Lower leg skin (tissue), 4 donors: ENCODE measurements around the gene TXNIP. TPM values are rescaled to one million over a fixed set of nuclear protein-coding genes. Genes with fewer than 3 reads are reported as not detected.

Source experiments
- DNase-seq, 2 donors: peaks; one replicate each; pipeline ENCODE4 v3.0.0-alpha.2; 2019; ENCODE audit warnings: low spot score in 2 of 2
- H3K4me3 ChIP-seq: fragments of 200-600 bp; sonication (generic); 2 replicates; pipeline ENCODE4 v1.5.1; 2017; ENCODE audit warnings: mild to moderate bottlenecking, low read depth; ENCODE audit not compliant: poor library complexity, severe bottlenecking
- CTCF ChIP-seq, 3 donors: fragments of 450-650 bp; IDR thresholded peaks; one replicate each; pipeline ENCODE4 v1.5.1; 2016; ENCODE audit warnings: antibody characterized with exemption in 3 of 3, mild to moderate bottlenecking in 3 of 3, moderate library complexity in 2 of 3
- POLR2A ChIP-seq, 2 donors: fragments of 450-650 bp; IDR thresholded peaks; one replicate each; pipeline ENCODE4 v1.6.1; 2016 to 2017; ENCODE audit warnings: antibody characterized with exemption in 2 of 2, mild to moderate bottlenecking in 1 of 2, moderate library complexity in 1 of 2
- WGBS, 2 donors: methylation state at CpG; one replicate each; pipeline ENCODE4 v1.1.5; 2018; 5-methylcytosine and 5-hydroxymethylcytosine counted together
- intact Hi-C: fragments of 100-400 bp; cut with DNase I; formaldehyde crosslinking; loops from one replicate; pipeline ENCODE4 v1.15.0; 2023; ENCODE audit warnings: low total_unique reads
- total RNA-seq, 4 donors: library from RNA; depleted of rRNA; stranded (reverse); fragments of >200 nt; gene quantifications; one replicate each; pipeline ENCODE4 v1.1.0, GENCODE V29; 2016

The TXNIP gene
- total RNA-seq, 4 donors from 2014 or later: 2,445 to 6,877 (median 3,895) TPM

- peak overlapping the region; percentile 31 for H3K4me3 ChIP-seq
- intact Hi-C loops: no loop called here
- peak; percentile 63 to 95 for DNase-seq
- TF ChIP-seq CTCF (IDR thresholded peaks at IDR 0.05): no peak
- no peak for TF ChIP-seq POLR2A (IDR thresholded peaks at IDR 0.05)
- WGBS, 2 donors: 0 to 1% methylated on average over 20 to 26 of the region's 44 CpGs
Observed at GRCh38 chr1:145960468-145961108, 35.8 kb downstream of the TXNIP start.

GRCh38 chr1:145959957-145960467, 36.4 kb downstream of the TXNIP start:
- TF ChIP-seq POLR2A (IDR thresholded peaks at IDR 0.05) (no peak), CTCF (IDR thresholded peaks at IDR 0.05) (no peak)
- no peak for DNase-seq
- WGBS, 2 donors: 9 to 35% methylated on average over 5 to 11 of the region's 12 CpGs
- intact Hi-C loops: no loop called here
- peak overlapping the region; percentile 31 for H3K4me3 ChIP-seq

GRCh38 chr1:145959333-145959732, 37.0 kb downstream of the TXNIP start:
- TF ChIP-seq POLR2A (IDR thresholded peaks at IDR 0.05): no peak
- no peak for TF ChIP-seq CTCF (IDR thresholded peaks at IDR 0.05)
- intact Hi-C loops: no loop called here
- H3K4me3 ChIP-seq: no peak overlapping the region
- no peak for DNase-seq

DNA sequence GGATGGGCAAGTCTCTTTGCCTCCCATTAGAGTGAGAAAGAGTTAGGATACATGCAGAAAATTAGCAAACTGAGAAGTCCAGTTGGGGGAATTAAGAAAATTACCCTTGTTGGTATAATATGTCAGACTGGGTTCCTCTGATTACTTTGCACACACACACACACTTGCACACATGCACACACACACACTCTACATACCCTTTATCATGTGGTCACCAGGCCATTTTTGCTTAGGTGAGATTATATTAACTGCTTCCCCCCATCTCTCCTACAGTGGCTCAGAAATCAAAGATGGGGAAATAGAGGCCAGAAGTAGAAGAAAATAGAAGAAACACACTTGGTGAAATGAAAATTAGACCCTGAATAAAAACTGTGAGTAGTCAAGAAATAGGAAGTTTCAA, 37.6 kb downstream of the TXNIP start:
- no peak overlapping the region for H3K4me3 ChIP-seq
- no peak for DNase-seq
- intact Hi-C loops: no loop called here
- no peak for TF ChIP-seq CTCF (IDR thresholded peaks at IDR 0.05)

DNA sequence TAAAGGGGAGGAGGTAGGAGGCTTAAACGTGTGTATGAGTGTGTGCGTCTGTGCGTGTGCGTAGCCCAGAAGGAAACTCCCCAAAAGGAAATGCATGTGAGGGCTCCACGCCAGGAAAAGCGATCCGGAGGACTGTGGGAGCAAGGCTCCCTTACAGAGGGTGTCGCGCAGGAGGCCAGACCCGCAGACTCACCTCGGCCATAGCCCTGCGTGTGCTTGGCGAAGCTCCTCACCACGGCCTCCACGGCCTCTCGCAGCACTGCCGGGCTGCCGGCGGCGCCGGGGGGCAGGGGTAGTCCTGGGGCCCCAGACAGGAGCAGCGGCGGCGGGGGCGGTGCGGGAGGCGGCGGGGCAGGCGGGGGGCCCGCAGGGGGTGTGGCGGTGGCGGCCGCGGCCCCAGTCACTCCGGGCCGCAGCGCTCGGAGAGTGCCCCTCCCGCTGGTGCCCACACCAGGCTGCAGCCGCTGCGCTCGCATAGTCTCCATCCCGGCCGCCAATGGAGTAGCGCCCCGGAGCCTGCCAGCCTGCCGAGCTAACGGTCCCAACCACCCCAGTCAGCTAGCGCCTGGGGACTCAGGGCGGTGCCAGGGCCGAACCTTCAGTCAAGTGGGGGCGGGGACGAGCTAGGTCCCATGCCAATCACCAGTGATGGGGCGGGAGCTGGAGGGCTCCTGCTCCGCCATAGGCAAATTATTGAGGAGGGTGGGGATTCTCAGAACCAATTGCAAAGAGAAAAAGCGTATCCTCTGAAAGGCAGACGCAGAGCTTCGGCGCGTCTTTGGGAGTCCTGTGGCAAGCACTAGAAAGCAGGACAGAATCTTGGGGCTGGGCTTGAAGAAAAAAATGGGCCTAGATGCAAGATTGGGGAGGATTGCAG, 38.7 kb downstream of the TXNIP start, which contains the start of gene LIX1L:
Gene LIX1L (minus strand): TSS at position 575 of the 877 bp plus-strand sequence. CDS start 90 bp downstream, at position 485.
- H3K4me3 ChIP-seq: peak within 1 kb of the TSS; percentile 71
- no peak for TF ChIP-seq CTCF (IDR thresholded peaks at IDR 0.05)
- TF ChIP-seq POLR2A (IDR thresholded peaks at IDR 0.05): peak in 1 of 2 donors; percentile 74
- intact Hi-C loops: no loop called here
- peak; percentile 96 to 99 for DNase-seq
- 0% methylated on average over 22 to 38 of the region's 60 CpGs for WGBS, 2 donors
